ENCODE data around the gene CTSZ.

DNA sequence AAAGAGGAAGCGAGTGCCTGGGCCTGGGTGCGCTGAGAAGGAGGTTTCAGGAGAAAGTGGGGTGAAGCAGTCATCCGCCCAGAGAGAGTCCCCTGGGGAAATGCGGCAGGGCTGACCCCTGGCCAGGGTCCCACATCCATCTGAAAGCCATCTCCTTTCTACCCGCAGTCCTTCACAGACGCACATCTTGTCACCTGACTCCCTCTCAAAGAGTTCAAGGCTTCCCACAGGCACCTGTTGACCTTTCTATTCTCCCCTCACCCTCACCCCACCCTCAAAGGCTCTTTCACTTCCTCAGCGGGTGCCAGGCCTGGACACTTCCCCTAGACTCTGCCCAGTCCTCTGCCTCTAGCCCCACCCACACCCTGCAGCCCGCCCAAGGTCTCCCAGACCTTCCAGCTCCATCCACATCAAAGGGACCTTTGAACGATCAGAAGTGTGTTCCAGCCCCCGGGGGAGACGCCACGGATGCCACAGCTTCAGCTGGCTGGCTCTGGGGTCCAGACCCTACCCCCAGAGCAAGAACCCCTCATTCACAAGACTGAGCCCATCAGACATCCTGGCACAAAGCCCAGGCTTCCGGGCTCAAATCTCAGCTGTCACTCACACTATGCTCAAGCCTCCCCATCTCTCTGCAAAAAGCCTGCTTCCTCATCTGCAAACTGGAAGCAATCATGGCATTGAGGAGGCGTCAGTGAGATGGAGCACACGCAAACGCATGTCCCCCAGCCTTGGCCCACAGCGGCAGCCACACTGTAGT, 2.1 kb downstream of the CTSZ start:
- TF ChIP-seq CTCF (conservative IDR thresholded peaks at IDR 0.05; ENCODE audit: low read depth, low read length) (no peak), RAD21 (IDR thresholded peaks at IDR 0.05; ENCODE audit: low read length) (no peak), POLR2A (IDR thresholded peaks at IDR 0.05; ENCODE audit: low read depth, low read length) (no peak), MXI1 (IDR thresholded peaks at IDR 0.05; ENCODE audit: borderline replicate concordance, low read depth, low read length) (no peak), MAFK (IDR thresholded peaks at IDR 0.05; ENCODE audit: low read depth, low read length) (no peak), RFX5 (IDR thresholded peaks at IDR 0.05; ENCODE audit: low read depth, low read length) (no peak), NFE2L2 (IDR thresholded peaks at IDR 0.05; ENCODE audit: low read depth, low read length) (no peak), BHLHE40 (IDR thresholded peaks at IDR 0.05; ENCODE audit: low read depth, low read length) (no peak), CHD1 (IDR thresholded peaks at IDR 0.05; ENCODE audit: low read depth, low read length) (no peak), CEBPB (IDR thresholded peaks at IDR 0.05; ENCODE audit: low read depth, low read length) (no peak), FOS (IDR thresholded peaks at IDR 0.05; ENCODE audit: low read depth, low read length) (no peak), MAZ (IDR thresholded peaks at IDR 0.05; ENCODE audit: borderline replicate concordance, low read depth, low read length) (no peak), USF2 (IDR thresholded peaks at IDR 0.05; ENCODE audit: low read depth, low read length) (no peak), RCOR1 (IDR thresholded peaks at IDR 0.05; ENCODE audit: insufficient replicate concordance, low read length) (no peak)

Data from IMR-90 (cell line).